ENCODE measurements around the gene EIF5AL1. TPM values are rescaled to one million over a fixed set of nuclear protein-coding genes. Genes with fewer than 3 reads are reported as not detected.
"Not testable (repeated sequence)": the region's sequence is repeated elsewhere in the genome, so short reads cannot be mapped to it uniquely, and the experiment has no call there.

EIF5AL1 gene
- polyA plus RNA-seq, 1 donor from 2014 or later: 0.21 TPM

DNA sequence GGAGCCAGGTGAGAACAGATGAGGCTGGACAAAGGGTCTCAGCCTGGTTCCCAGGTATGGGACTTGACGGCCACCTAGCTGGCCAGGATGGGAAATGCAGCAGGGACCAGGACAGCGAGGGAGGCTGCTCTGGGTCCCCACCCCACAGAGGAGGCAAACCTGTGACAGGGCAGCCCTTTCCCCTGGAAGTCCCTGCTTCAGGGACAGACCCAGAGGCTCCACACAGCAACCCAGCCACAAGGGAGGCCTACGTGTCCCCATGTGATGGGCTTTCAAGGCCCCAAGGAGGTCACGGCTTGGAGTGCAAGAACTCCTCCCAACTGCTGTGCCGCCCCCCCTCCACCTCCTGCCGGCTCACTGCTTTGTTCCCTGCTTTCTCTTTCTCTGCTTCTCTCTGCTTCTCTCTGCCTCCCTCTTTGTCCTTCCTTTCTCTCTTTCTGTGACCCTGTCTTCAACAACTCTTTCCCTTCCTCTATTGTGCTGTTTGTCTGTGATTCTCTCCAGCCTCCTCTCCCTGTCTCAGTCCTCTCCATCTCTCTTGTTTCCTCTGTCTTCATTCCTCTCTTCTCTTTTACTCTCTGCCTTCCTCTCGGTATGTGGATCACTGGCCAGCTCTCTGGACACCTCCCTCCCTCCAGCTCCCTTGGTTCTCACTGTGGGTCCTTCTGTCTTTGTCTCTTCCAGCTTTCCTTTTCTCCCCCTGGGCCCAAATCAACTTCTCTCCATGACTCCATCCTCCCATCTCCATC lies 9.6 kb upstream of the EIF5AL1 start:
- Histone ChIP-seq H4K20me1 (ENCODE audit: insufficient read depth) (no peaks in the 10 kb centered on the region), H3K4me3 (ENCODE audit: low read length) (no peak overlapping the region), H3K9ac (ENCODE audit: low read length) (no peak overlapping the region), H3K9me2 (ENCODE audit: insufficient read depth, low read length) (no peaks in the 10 kb centered on the region), H3K36me3 (ENCODE audit: insufficient read depth, low read length) (no peaks in the 10 kb centered on the region), H2AFZ (ENCODE audit: low read depth, low read length) (no peak overlapping the region), H3K4me2 (ENCODE audit: low read length) (no peak overlapping the region), H3K9me3 (ENCODE audit: low read length) (no peaks in the 10 kb centered on the region), H3K79me2 (replicated peaks; ENCODE audit: insufficient read depth, low read length) (no peaks in the 10 kb centered on the region), H3F3A (ENCODE audit: insufficient read depth, low read length, poor library complexity, severe bottlenecking) (no peaks in the 10 kb centered on the region), H3K27ac (ENCODE audit: low read length) (no peak overlapping the region), H3K27me3 (ENCODE audit: insufficient read depth, low read depth, low read length) (no peaks in the 10 kb centered on the region)
- TF ChIP-seq SMC3 (conservative IDR thresholded peaks at IDR 0.05; ENCODE audit: poor library complexity) (peak; percentile 40), POLR2AphosphoS5 (IDR thresholded peaks at IDR 0.05) (no peak), TAF1 (IDR thresholded peaks at IDR 0.05; ENCODE audit: low read depth) (no peak), RAD21 (conservative IDR thresholded peaks at IDR 0.05) (no peak), MXI1 (conservative IDR thresholded peaks at IDR 0.05; ENCODE audit: poor library complexity, severe bottlenecking) (no peak), EP300 (conservative IDR thresholded peaks at IDR 0.05; ENCODE audit: poor library complexity, severe bottlenecking) (no peak), EZH2 (IDR thresholded peaks at IDR 0.05; ENCODE audit: borderline replicate concordance, insufficient read depth, low read length, poor library complexity, severe bottlenecking) (no peak)
- TF ChIP-seq, protein P1, sequence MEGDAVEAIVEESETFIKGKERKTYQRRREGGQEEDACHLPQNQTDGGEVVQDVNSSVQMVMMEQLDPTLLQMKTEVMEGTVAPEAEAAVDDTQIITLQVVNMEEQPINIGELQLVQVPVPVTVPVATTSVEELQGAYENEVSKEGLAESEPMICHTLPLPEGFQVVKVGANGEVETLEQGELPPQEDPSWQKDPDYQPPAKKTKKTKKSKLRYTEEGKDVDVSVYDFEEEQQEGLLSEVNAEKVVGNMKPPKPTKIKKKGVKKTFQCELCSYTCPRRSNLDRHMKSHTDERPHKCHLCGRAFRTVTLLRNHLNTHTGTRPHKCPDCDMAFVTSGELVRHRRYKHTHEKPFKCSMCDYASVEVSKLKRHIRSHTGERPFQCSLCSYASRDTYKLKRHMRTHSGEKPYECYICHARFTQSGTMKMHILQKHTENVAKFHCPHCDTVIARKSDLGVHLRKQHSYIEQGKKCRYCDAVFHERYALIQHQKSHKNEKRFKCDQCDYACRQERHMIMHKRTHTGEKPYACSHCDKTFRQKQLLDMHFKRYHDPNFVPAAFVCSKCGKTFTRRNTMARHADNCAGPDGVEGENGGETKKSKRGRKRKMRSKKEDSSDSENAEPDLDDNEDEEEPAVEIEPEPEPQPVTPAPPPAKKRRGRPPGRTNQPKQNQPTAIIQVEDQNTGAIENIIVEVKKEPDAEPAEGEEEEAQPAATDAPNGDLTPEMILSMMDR (IDR thresholded peaks at IDR 0.05; ENCODE audit: poor library complexity, severe bottlenecking): peak; percentile 43
- TF ChIP-seq, protein P2, sequence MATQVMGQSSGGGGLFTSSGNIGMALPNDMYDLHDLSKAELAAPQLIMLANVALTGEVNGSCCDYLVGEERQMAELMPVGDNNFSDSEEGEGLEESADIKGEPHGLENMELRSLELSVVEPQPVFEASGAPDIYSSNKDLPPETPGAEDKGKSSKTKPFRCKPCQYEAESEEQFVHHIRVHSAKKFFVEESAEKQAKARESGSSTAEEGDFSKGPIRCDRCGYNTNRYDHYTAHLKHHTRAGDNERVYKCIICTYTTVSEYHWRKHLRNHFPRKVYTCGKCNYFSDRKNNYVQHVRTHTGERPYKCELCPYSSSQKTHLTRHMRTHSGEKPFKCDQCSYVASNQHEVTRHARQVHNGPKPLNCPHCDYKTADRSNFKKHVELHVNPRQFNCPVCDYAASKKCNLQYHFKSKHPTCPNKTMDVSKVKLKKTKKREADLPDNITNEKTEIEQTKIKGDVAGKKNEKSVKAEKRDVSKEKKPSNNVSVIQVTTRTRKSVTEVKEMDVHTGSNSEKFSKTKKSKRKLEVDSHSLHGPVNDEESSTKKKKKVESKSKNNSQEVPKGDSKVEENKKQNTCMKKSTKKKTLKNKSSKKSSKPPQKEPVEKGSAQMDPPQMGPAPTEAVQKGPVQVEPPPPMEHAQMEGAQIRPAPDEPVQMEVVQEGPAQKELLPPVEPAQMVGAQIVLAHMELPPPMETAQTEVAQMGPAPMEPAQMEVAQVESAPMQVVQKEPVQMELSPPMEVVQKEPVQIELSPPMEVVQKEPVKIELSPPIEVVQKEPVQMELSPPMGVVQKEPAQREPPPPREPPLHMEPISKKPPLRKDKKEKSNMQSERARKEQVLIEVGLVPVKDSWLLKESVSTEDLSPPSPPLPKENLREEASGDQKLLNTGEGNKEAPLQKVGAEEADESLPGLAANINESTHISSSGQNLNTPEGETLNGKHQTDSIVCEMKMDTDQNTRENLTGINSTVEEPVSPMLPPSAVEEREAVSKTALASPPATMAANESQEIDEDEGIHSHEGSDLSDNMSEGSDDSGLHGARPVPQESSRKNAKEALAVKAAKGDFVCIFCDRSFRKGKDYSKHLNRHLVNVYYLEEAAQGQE (IDR thresholded peaks at IDR 0.05; ENCODE audit: borderline replicate concordance): no peak

DNA sequence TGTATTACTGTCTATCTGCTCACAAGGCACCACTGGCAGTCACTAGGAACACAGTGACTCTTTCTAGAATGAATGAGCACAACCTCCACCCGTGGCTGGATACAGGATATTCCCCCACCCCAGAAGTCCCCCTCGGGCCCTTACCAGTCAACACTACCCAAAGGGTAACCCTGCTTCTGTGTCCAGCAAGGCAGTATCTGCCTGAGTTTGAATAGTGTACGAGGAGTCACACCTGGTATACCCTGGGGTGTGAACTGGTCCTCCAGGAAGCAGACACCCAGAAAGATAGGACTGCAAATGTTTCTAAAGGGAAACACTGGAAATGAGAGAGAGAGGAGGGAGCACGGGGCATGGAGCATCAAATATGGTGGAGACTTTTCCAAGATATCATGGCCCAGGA lies 8.5 kb upstream of the EIF5AL1 start:
- H2AFZ ChIP-seq (ENCODE audit: low read depth, low read length); H3K27me3 ChIP-seq (ENCODE audit: insufficient read depth, low read depth, low read length); H3K36me3 ChIP-seq (ENCODE audit: insufficient read depth, low read length); H3K9me2 ChIP-seq (ENCODE audit: insufficient read depth, low read length); H3F3A ChIP-seq (ENCODE audit: insufficient read depth, low read length, poor library complexity, severe bottlenecking); H4K20me1 ChIP-seq (ENCODE audit: insufficient read depth); H3K9ac ChIP-seq (ENCODE audit: low read length); H3K79me2 ChIP-seq (replicated peaks; ENCODE audit: insufficient read depth, low read length); H3K9me3 ChIP-seq (ENCODE audit: low read length); H3K4me3 ChIP-seq (ENCODE audit: low read length); H3K4me2 ChIP-seq (ENCODE audit: low read length); H3K27ac ChIP-seq (ENCODE audit: low read length): not testable (repeated sequence)

DNA sequence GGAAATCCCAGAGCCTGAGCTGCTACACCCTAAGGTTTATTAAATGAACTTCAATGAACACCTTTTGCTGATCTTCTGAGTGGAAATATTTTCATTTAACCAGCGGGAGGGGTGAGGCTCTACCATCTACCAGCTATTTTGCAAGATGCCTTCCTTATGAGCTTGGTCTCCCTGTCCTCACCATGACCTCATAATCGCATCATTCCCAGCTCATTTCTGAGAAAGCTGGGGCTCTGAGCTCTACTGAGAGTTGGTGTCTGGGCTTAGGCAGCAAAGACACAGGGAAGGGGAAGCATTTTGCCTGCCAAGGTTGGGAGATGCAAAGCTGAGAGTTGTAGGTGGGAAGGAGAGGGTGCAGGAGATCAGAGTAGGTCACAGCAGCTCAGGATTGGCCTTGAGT lies 7.8 kb upstream of the EIF5AL1 start:
- H3K9ac ChIP-seq (ENCODE audit: low read length); H3K27ac ChIP-seq (ENCODE audit: low read length); H4K20me1 ChIP-seq (ENCODE audit: insufficient read depth); H2AFZ ChIP-seq (ENCODE audit: low read depth, low read length); H3K36me3 ChIP-seq (ENCODE audit: insufficient read depth, low read length); H3K27me3 ChIP-seq (ENCODE audit: insufficient read depth, low read depth, low read length); H3K9me3 ChIP-seq (ENCODE audit: low read length); H3F3A ChIP-seq (ENCODE audit: insufficient read depth, low read length, poor library complexity, severe bottlenecking); H3K4me3 ChIP-seq (ENCODE audit: low read length); H3K9me2 ChIP-seq (ENCODE audit: insufficient read depth, low read length); H3K79me2 ChIP-seq (replicated peaks; ENCODE audit: insufficient read depth, low read length); H3K4me2 ChIP-seq (ENCODE audit: low read length): not testable (repeated sequence)

DNA sequence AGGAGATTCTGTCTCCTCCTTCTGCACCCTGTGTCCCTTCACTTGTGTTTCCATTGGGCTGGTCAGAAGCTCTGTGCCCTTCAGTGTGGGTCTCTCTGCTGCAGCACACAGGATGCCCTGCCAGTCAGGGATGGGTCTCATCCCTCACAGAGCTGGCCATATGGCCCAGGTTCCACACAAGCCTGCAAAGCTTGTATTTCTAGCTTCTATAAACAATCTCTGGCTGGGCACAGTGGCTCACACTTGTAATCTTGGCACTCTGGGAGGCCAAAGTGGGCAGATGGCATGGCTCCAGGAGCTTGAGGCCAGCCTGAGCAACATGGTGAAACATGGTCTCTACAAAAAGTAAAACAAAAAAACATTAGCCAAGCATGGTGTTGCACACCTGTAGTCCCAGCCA lies 7.0 kb upstream of the EIF5AL1 start:
- H4K20me1 ChIP-seq (ENCODE audit: insufficient read depth); H3K9me3 ChIP-seq (ENCODE audit: low read length); H3F3A ChIP-seq (ENCODE audit: insufficient read depth, low read length, poor library complexity, severe bottlenecking): not testable (repeated sequence)

More for the DNA sequence above, 7.0 kb upstream of the EIF5AL1 start:
- not testable (repeated sequence) for H3K79me2 ChIP-seq (replicated peaks; ENCODE audit: insufficient read depth, low read length); H2AFZ ChIP-seq (ENCODE audit: low read depth, low read length); H3K4me2 ChIP-seq (ENCODE audit: low read length); H3K9ac ChIP-seq (ENCODE audit: low read length); H3K4me3 ChIP-seq (ENCODE audit: low read length); H3K9me2 ChIP-seq (ENCODE audit: insufficient read depth, low read length); H3K36me3 ChIP-seq (ENCODE audit: insufficient read depth, low read length); H3K27ac ChIP-seq (ENCODE audit: low read length); H3K27me3 ChIP-seq (ENCODE audit: insufficient read depth, low read depth, low read length)

All from neural cell (in vitro differentiated cells).